ENCODE measurements around the gene NOTCH1.

DNA sequence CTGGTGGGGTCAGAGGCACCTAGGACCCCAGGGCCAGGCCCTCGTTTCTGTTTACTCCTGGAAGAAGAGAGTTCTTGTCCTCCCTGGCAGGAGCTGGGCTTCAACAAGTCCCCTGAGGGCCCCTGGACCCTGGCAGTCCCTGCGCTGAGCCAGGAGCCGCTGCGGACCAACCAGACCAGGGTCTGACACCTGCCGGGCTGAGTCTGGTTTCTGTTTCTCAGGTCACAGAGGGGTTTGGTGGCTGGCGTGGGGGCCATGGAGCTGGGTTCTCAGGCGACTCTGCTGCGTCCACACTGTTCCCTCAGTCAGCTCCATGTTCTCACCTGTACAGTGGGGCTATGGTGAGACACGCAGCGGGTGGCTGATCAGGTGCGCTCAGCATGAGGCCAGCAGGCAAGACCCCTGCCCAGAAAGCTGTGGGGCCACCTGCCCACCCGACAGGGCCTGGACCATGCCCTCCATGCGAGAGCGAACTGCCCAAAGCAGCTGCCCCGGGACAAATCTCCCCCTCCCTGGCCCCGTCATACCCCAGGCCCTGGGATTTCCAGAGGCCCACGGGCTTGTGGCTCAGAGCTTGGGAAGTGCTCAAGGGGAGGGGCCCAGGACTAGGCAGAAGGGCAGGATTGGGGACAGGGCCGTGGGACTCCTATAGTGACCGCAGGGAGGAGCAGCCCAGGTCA, 17.9 kb upstream of the NOTCH1 start:
- TF ChIP-seq, protein P1, sequence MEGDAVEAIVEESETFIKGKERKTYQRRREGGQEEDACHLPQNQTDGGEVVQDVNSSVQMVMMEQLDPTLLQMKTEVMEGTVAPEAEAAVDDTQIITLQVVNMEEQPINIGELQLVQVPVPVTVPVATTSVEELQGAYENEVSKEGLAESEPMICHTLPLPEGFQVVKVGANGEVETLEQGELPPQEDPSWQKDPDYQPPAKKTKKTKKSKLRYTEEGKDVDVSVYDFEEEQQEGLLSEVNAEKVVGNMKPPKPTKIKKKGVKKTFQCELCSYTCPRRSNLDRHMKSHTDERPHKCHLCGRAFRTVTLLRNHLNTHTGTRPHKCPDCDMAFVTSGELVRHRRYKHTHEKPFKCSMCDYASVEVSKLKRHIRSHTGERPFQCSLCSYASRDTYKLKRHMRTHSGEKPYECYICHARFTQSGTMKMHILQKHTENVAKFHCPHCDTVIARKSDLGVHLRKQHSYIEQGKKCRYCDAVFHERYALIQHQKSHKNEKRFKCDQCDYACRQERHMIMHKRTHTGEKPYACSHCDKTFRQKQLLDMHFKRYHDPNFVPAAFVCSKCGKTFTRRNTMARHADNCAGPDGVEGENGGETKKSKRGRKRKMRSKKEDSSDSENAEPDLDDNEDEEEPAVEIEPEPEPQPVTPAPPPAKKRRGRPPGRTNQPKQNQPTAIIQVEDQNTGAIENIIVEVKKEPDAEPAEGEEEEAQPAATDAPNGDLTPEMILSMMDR (conservative IDR thresholded peaks at IDR 0.05 in 1 of 2, IDR thresholded peaks at IDR 0.05 in 1 of 2; ENCODE audit: low read depth in 1 of 2, low read length in 2 of 2) = no peak
- no peak for TF ChIP-seq EZH2 (IDR thresholded peaks at IDR 0.05; ENCODE audit: low read length, missing control alignments)
